IPS-18a (cell line): Measurements from ENCODE around the gene LTBP4.

Experiments
- H3K27ac ChIP-seq: one replicate; pipeline ENCODE4 v1.5.1; 2013; ENCODE audit warnings: low read length
- H3K27me3 ChIP-seq: one replicate; pipeline ENCODE4 v1.6.1; 2013; ENCODE audit warnings: mild to moderate bottlenecking, low read length; ENCODE audit not compliant: control insufficient read depth, insufficient read depth
- H3K36me3 ChIP-seq: one replicate; pipeline ENCODE4 v1.6.1; 2013; ENCODE audit warnings: low read depth, low read length; ENCODE audit not compliant: control insufficient read depth
- H3K4me1 ChIP-seq: one replicate; pipeline ENCODE4 v1.6.1; 2013; ENCODE audit warnings: low read depth, low read length; ENCODE audit not compliant: control insufficient read depth
- H3K4me3 ChIP-seq: one replicate; pipeline ENCODE4 v1.5.1; 2013; ENCODE audit warnings: low read length
- H3K9ac ChIP-seq: one replicate; pipeline ENCODE4 v1.6.1; 2013; ENCODE audit warnings: mild to moderate bottlenecking, low read length, moderate library complexity
- H3K9me3 ChIP-seq: one replicate; pipeline ENCODE4 v1.6.1; 2013; ENCODE audit warnings: low read depth, low read length; ENCODE audit not compliant: control insufficient read depth

The LTBP4 gene

DNA sequence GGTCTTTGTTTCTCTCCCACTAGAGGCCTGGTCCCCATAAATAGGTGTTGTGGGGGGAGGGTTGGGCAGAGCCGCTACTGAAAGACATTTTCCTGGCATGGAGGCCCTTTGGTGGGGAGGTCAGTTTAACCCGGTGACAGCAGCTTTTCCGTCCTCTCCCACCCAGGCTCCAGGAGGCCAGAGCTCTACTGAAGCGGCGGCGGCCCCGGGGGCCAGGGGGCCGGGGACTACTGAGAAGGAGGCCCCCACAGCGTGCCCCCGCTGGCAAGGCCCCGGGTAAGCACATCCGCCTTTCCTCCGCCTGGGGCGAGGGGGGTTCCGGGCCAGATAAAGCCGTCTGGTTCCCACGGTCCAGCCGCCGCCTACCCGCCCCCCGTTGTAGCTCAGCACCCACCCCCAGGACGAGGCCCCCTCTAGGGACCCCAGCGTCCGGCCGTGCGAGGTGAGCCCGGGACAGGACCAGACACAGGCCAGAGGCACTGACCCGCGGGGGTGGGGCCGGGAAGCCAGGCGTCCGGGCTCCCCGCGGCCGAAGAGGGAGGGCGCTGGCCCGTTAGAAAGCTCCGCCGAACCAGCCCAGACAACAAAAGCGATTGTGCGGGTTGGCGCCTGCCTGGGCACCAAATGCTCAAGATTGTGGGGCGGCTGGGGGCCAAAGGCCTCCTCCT is 1.1 kb upstream of the LTBP4 start:
- H3K9me3 ChIP-seq: no peaks in the 10 kb centered on the region
- peaks cover 14% of the 10 kb centered on the region for H3K4me1 ChIP-seq
- no peaks in the 10 kb centered on the region for H3K36me3 ChIP-seq
- peaks cover 69% of the 10 kb centered on the region for H3K27me3 ChIP-seq
- H3K9ac ChIP-seq: no peak overlapping the region
- peak overlapping the region; percentile 31 for H3K4me3 ChIP-seq
- no peak overlapping the region for H3K27ac ChIP-seq

GRCh38 chr19:40600570-40601133 is 517 bp upstream of the LTBP4 start:
- Histone ChIP-seq H3K9me3 (no peaks in the 10 kb centered on the region), H3K9ac (no peak overlapping the region), H3K4me1 (peaks cover 14% of the 10 kb centered on the region), H3K27me3 (peaks cover 72% of the 10 kb centered on the region), H3K36me3 (no peaks in the 10 kb centered on the region), H3K4me3 (no peak overlapping the region), H3K27ac (no peak overlapping the region)

GRCh38 chr19:40603071-40603388 is 1.9 kb downstream of the LTBP4 start:
- Histone ChIP-seq H3K9ac (no peak overlapping the region), H3K27ac (no peak overlapping the region), H3K4me1 (peaks cover 12% of the 10 kb centered on the region), H3K27me3 (peaks cover 74% of the 10 kb centered on the region), H3K36me3 (no peaks in the 10 kb centered on the region), H3K4me3 (peak overlapping the region; percentile 48), H3K9me3 (no peaks in the 10 kb centered on the region)

DNA sequence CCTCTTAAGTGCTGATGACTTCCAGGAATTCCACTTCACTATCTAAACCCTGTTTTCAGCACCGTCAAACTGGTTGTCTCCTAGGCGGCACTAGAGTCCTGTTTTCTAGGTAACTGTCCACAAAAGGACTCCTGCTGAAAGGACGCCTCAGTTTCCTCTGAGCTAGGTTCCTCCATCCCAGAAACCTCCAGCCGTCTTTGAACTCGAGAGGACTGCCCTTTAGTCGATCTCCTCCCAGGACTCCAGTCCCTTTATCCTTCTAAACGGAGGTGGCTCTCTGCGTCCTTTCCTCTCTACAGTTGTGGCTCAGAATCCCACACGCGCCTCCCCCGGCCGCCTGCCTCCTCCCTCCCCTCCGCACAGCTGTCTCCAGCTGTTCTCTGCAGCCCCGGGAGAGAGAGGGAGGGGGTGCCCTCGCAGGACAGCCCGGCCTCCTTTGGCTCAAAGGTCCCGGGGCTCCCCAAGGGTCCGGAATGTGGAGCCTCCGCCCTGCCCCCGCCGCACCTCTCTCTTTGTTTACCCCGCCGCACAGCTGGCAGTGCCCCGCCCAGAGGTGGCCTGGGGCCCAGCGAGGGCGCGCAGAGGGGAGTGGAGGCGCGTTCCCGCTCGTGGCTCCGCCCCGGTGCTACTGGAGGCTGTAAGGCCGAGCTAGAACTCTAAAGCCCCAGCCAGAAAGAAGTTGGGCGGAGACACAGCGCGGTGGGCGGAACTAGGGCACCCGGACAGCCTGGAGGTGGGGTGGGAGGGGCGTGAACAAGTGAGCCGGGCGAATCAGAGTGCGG is 2.4 kb downstream of the LTBP4 start:
- H3K27ac ChIP-seq: no peak overlapping the region
- no peaks in the 10 kb centered on the region for H3K9me3 ChIP-seq
- peak overlapping the region; percentile 48 for H3K4me3 ChIP-seq
- H3K9ac ChIP-seq: no peak overlapping the region
- H3K36me3 ChIP-seq: no peaks in the 10 kb centered on the region
- peaks cover 80% of the 10 kb centered on the region for H3K27me3 ChIP-seq
- H3K4me1 ChIP-seq: peaks cover 12% of the 10 kb centered on the region

DNA sequence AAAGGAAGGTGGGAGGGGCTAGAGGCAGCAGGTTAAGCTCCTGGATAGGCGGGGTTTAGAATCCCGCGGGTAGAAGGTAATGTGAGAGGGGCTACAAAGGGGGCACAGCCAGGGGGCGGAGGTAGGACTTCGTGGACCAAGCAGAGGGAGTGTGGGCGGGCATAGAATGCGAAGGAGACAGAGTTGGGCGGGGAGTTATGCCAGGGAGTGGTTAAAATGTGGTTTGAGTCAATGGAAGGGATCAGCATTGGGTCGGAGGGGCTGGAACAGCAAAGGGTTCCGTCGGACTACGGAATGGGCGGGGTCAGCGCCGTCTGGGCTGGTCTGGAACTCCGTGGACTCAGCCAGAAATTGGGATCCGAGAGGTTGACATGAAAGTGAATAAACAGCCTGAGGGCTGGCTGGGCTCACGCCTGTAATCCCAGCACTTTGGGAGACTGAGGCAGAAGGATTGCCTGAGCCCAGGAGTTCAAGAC is 3.0 kb downstream of the LTBP4 start:
- H3K4me3 ChIP-seq: no peak overlapping the region
- no peaks in the 10 kb centered on the region for H3K9me3 ChIP-seq
- H3K9ac ChIP-seq: no peak overlapping the region
- H3K36me3 ChIP-seq: no peaks in the 10 kb centered on the region
- peaks cover 12% of the 10 kb centered on the region for H3K4me1 ChIP-seq
- peaks cover 80% of the 10 kb centered on the region for H3K27me3 ChIP-seq
- H3K27ac ChIP-seq: no peak overlapping the region

GRCh38 chr19:40604647-40605215 is 3.6 kb downstream of the LTBP4 start:
- Histone ChIP-seq H3K36me3 (no peaks in the 10 kb centered on the region), H3K4me3 (peak overlapping the region; percentile 60), H3K4me1 (peaks cover 12% of the 10 kb centered on the region), H3K27ac (no peak overlapping the region), H3K27me3 (peaks cover 80% of the 10 kb centered on the region), H3K9ac (no peak overlapping the region), H3K9me3 (no peaks in the 10 kb centered on the region)

- H3K4me1 ChIP-seq: peaks cover 15% of the 10 kb centered on the region
- H3K27me3 ChIP-seq: peaks cover 78% of the 10 kb centered on the region
- H3K27ac ChIP-seq: no peak overlapping the region
- no peaks in the 10 kb centered on the region for H3K36me3 ChIP-seq
- no peak overlapping the region for H3K9ac ChIP-seq
- H3K9me3 ChIP-seq: no peaks in the 10 kb centered on the region
- H3K4me3 ChIP-seq: peak overlapping the region; percentile 60
These were observed 4.2 kb downstream of the LTBP4 start for GRCh38 chr19:40605216-40605971.

GRCh38 chr19:40607311-40608239 is 6.4 kb downstream of the LTBP4 start:
- no peak overlapping the region for H3K9ac ChIP-seq
- no peaks in the 10 kb centered on the region for H3K36me3 ChIP-seq
- peaks cover 80% of the 10 kb centered on the region for H3K27me3 ChIP-seq
- no peak overlapping the region for H3K4me3 ChIP-seq
- H3K27ac ChIP-seq: no peak overlapping the region
- peaks cover 19% of the 10 kb centered on the region for H3K4me1 ChIP-seq
- no peaks in the 10 kb centered on the region for H3K9me3 ChIP-seq

DNA sequence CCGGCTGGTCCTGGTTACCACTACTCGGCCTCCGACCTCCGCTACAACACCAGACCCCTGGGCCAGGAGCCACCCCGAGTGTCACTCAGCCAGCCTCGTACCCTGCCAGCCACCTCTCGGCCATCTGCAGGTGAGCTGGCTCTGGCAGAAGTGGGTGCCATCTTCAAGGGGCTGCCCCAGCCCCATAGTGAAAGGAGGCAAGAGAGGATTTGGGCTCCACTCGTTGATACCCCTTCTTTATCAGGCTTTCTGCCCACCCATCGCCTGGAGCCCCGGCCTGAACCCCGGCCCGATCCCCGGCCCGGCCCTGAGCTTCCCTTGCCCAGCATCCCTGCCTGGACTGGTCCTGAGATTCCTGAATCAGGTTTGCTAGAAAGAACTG is 7.1 kb downstream of the LTBP4 start:
- H3K9me3 ChIP-seq: no peaks in the 10 kb centered on the region
- H3K36me3 ChIP-seq: no peaks in the 10 kb centered on the region
- no peak overlapping the region for H3K27ac ChIP-seq
- no peak overlapping the region for H3K9ac ChIP-seq
- peaks cover 13% of the 10 kb centered on the region for H3K4me1 ChIP-seq
- H3K27me3 ChIP-seq: peaks cover 77% of the 10 kb centered on the region
- H3K4me3 ChIP-seq: no peak overlapping the region

DNA sequence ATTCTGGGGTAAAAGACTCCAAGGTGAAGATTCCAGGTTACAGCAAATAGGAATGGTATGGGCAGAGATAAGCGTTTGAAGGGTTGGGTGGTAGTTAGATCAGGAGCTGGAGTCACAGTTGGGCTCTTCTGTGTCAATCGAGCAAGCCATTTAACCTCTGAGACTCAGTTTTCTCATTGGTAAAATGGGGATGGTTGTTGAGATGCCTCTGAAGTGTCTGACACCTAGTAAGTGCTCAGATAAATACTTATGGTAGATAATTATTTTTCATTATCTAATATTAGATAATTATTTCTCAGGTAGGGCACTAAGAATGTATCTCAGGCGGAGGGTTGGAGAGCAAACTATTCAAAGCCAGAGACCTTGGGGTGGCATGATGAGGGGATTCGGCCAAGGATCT is 7.8 kb downstream of the LTBP4 start:
- Histone ChIP-seq H3K9me3 (no peaks in the 10 kb centered on the region), H3K36me3 (no peaks in the 10 kb centered on the region), H3K27ac (no peak overlapping the region), H3K9ac (no peak overlapping the region), H3K4me1 (peaks cover 10% of the 10 kb centered on the region), H3K27me3 (peaks cover 77% of the 10 kb centered on the region), H3K4me3 (peak overlapping the region; percentile 59)
